Measurements from ENCODE around the gene ARHGAP25. TPM values are rescaled to one million over a fixed set of nuclear protein-coding genes. Genes with fewer than 3 reads are reported as not detected.

The ARHGAP25 gene
- total RNA-seq, 1 experiment from 2014 or later, result 0.27 TPM

DNA sequence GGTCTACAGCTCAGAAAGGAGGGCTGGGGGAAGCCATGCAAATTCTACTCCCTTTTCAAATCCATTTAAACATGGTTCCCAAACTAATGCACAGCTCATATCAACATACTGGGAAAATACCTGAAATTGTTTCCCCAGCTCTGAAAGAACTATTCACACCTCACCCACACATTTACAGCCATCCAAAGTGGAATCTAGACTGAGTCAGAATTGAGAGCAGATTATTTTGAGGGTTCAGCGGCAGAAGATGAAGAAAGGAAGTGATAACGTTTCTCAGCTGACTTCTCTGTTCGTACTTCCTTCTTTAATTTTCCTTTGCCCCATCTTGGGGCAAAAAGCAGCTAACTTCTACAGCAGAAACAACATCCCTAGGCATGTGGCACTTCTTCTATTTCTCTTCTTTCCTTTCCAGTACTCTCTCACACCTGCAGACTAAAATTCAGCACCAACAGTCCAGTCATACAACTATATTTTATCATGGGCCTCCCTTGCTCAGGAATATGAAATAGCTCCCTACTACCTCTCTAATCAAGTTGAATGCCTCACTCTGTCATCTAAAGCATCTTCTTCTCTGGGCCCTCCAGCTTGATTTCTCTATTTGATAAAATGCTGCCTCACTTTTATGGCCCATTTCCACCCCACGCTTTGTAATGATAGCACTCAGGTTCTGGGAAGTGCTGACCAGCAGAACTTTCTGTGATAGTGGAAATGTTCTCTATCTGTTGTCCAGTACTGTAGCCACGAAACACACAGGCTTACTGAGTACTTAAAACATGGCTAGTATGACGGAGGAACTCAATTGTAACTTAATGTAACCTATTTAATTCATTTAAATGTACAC lies 35.9 kb downstream of the ARHGAP25 start:
- H3K4me3 ChIP-seq (replicated peaks in 1 of 2; ENCODE audit: low read depth in 1 of 2, low read length in 2 of 2), result no peak overlapping the region
- no peak overlapping the region for H2AFZ ChIP-seq (ENCODE audit: low read depth, low read length, poor library complexity, severe bottlenecking)
- H3K79me2 ChIP-seq (ENCODE audit: insufficient read depth, low read length), result no peaks in the 10 kb centered on the region
- BruUV-seq (replicated peaks), result no TSS peak
- TF ChIP-seq EZH2phosphoT487 (IDR thresholded peaks at IDR 0.05; ENCODE audit: borderline replicate concordance) (no peak), SIN3A (IDR thresholded peaks at IDR 0.05; ENCODE audit: low read depth) (no peak), ELF1 (IDR thresholded peaks at IDR 0.05; ENCODE audit: borderline replicate concordance, low read depth) (no peak), EGR1 (IDR thresholded peaks at IDR 0.05; ENCODE audit: low read depth) (no peak), CBX3 (IDR thresholded peaks at IDR 0.05; ENCODE audit: low read depth) (no peak), YY1 (IDR thresholded peaks at IDR 0.05; ENCODE audit: extremely low read depth, insufficient replicate concordance, low read depth, low read length) (no peak), JUND (IDR thresholded peaks at IDR 0.05) (no peak), POLR2AphosphoS5 (IDR thresholded peaks at IDR 0.05; ENCODE audit: low read depth, low read length) (no peak), MAX (IDR thresholded peaks at IDR 0.05) (no peak), REST (IDR thresholded peaks at IDR 0.05; ENCODE audit: low read depth) (no peak), EZH2 (IDR thresholded peaks at IDR 0.05) (no peak), ZNF274 (IDR thresholded peaks at IDR 0.05; ENCODE audit: low read depth, low read length) (no peak), TCF7L2 (IDR thresholded peaks at IDR 0.05; ENCODE audit: borderline replicate concordance, extremely low read depth, insufficient read depth, insufficient read length) (no peak), FOSL1 (IDR thresholded peaks at IDR 0.05; ENCODE audit: low read depth) (no peak), CEBPB (IDR thresholded peaks at IDR 0.05; ENCODE audit: low read depth) (no peak), SRF (IDR thresholded peaks at IDR 0.05; ENCODE audit: low read depth) (no peak)
- TF ChIP-seq, protein P1, sequence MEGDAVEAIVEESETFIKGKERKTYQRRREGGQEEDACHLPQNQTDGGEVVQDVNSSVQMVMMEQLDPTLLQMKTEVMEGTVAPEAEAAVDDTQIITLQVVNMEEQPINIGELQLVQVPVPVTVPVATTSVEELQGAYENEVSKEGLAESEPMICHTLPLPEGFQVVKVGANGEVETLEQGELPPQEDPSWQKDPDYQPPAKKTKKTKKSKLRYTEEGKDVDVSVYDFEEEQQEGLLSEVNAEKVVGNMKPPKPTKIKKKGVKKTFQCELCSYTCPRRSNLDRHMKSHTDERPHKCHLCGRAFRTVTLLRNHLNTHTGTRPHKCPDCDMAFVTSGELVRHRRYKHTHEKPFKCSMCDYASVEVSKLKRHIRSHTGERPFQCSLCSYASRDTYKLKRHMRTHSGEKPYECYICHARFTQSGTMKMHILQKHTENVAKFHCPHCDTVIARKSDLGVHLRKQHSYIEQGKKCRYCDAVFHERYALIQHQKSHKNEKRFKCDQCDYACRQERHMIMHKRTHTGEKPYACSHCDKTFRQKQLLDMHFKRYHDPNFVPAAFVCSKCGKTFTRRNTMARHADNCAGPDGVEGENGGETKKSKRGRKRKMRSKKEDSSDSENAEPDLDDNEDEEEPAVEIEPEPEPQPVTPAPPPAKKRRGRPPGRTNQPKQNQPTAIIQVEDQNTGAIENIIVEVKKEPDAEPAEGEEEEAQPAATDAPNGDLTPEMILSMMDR (IDR thresholded peaks at IDR 0.05 in 2 of 3, conservative IDR thresholded peaks at IDR 0.05 in 1 of 3; ENCODE audit: borderline replicate concordance in 1 of 3, insufficient read depth in 1 of 3, low read depth in 2 of 3, low read length in 2 of 3), result no peak
- TF ChIP-seq, protein P2, sequence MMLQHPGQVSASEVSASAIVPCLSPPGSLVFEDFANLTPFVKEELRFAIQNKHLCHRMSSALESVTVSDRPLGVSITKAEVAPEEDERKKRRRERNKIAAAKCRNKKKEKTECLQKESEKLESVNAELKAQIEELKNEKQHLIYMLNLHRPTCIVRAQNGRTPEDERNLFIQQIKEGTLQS (IDR thresholded peaks at IDR 0.05), result no peak
- H3K9me2 ChIP-seq (ENCODE audit: insufficient read depth), result no peaks in the 10 kb centered on the region
- ATAC-seq (no peak), DNase-seq (ENCODE audit: low read depth, low spot score) (no peak)
- no peaks in the 10 kb centered on the region for H3K36me3 ChIP-seq (ENCODE audit: control insufficient read depth in 1 of 2, insufficient read depth in 2 of 2, low read length in 2 of 2)
- no peaks in the 10 kb centered on the region for H3K4me1 ChIP-seq (ENCODE audit: control insufficient read depth in 1 of 2, insufficient read depth in 2 of 2, low read length in 2 of 2)
- H3K9me3 ChIP-seq (ENCODE audit: control insufficient read depth in 1 of 2, insufficient read depth in 1 of 2, low read depth in 1 of 2, low read length in 2 of 2), result no peaks in the 10 kb centered on the region
- no peak overlapping the region for H3K27ac ChIP-seq (ENCODE audit: low read depth, low read length)
- H3K4me2 ChIP-seq (ENCODE audit: low read length), result no peak overlapping the region
- no peak overlapping the region for H3K9ac ChIP-seq (ENCODE audit: low read length)
- CTCF ChIA-PET, result interaction anchor here (1.2 to 1.3 kb wide), 2 partner anchors 19 to 48 kb away, joined by 3 to 6 read pairs; no protein-coding TSS in a partner anchor
- 0 out of 2 replicates have a peak, but pooled peaks cover 3% of the 10 kb centered on the region for H3K27me3 ChIP-seq (ENCODE audit: insufficient read depth, low read length)
- no peaks in the 10 kb centered on the region for H4K20me1 ChIP-seq (ENCODE audit: insufficient read depth)
- POLR2A ChIA-PET, result no interaction called here
- RAD21 ChIA-PET (ENCODE audit: low non-redundant PET in 1 of 2, low total read pairs in 2 of 2, uncharacterized antibody in 2 of 2, unreplicated experiment in 2 of 2), result no interaction called here
- intact Hi-C loops (cut with micrococcal nuclease), result no loop called here
